HepG2 (cell line): Measurements from ENCODE around the gene EPS8L3. TPM values are rescaled to one million over a fixed set of nuclear protein-coding genes. Genes with fewer than 3 reads are reported as not detected.

Source experiments
- ATAC-seq: fragments of 200-7000 bp; cut with Tn5 transposase; 3 replicates; pipeline ENCODE4 v1.9.1; 2020; ENCODE audit warnings: mild to moderate bottlenecking, moderate library complexity
- Bru-seq: library from RNA; stranded (reverse); fragments of 400-500 nt; gene quantifications from one replicate; lab custom pipeline; 2021; lab: Mats Ljungman, UMichigan
- BruChase-seq, 2 experiments: library from RNA; stranded (reverse); fragments of 400-500 nt; gene quantifications; one replicate each; lab custom pipeline; 2021; lab: Mats Ljungman, UMichigan
- BruUV-seq: library from RNA; stranded (reverse); fragments of 400-500 nt; replicated peaks from 2 replicates; lab custom pipeline; 2021; lab: Mats Ljungman, UMichigan
- CTCF ChIA-PET: fragments of 300-600 bp; formaldehyde crosslinking; extraction: SDS; loops from one replicate; lab custom pipeline; 2021; ENCODE audit warnings: low total read pairs, inconsistent platforms, low intra/inter-chr PET ratio; lab: Yijun Ruan, JAX
- POLR2A ChIA-PET: fragments of 350-600 bp; sonication (Branson Sonifier 250); formaldehyde crosslinking; loops from one replicate; lab custom pipeline; 2020; ENCODE audit warnings: antibody characterized with exemption, inconsistent platforms; lab: Yijun Ruan, JAX
- DNase-seq: peaks from one replicate; pipeline ENCODE4 v3.0.0-alpha.2; 2015; ENCODE audit warnings: low spot score
- FAIRE-seq: peaks from 3 replicates; lab custom pipeline; 2011; peaks lifted over from hg19 to GRCh38; lab: Jason Lieb, UNC
- H2AFZ ChIP-seq: one replicate; pipeline ENCODE4 v1.6.1; 2011; ENCODE audit warnings: low read length, inconsistent platforms
- H3K27ac ChIP-seq: fragments of 300-600 bp; 3 replicates; pipeline ENCODE4 v1.8.0; 2011; ENCODE audit warnings: mixed run types, mild to moderate bottlenecking, mixed read lengths, low read length, inconsistent platforms; ENCODE audit not compliant: insufficient read depth; ENCODE audit errors: extremely low read length
- H3K27me3 ChIP-seq, 2 experiments: fragments of 200-600 bp in 1 of 2; 2 replicates in 1 of 2; 3 replicates in 1 of 2; pipeline versions ENCODE4 v1.6.0 to v1.8.0; 2011; ENCODE audit warnings: low read length in 2 of 2, mild to moderate bottlenecking in 2 of 2, moderate library complexity in 2 of 2, inconsistent platforms in 1 of 2; ENCODE audit not compliant: insufficient read depth in 2 of 2, control insufficient read depth in 1 of 2
- H3K36me3 ChIP-seq, 2 experiments: fragments of 200-600 bp in 1 of 2; replicated peaks in 1 of 2; 2 replicates in 1 of 2; 3 replicates in 1 of 2; pipeline versions ENCODE4 v1.5.1 to v1.8.0; 2011; ENCODE audit warnings: low read length in 2 of 2, inconsistent platforms in 1 of 2; ENCODE audit not compliant: insufficient read depth in 2 of 2, control insufficient read depth in 1 of 2
- H3K4me1 ChIP-seq: 2 replicates; pipeline ENCODE4 v1.5.1; 2012; ENCODE audit warnings: low read length, inconsistent platforms; ENCODE audit not compliant: insufficient read depth
- H3K4me2 ChIP-seq: 2 replicates; pipeline ENCODE4 v1.6.0; 2011; ENCODE audit warnings: low read depth, low read length, inconsistent platforms
- H3K4me3 ChIP-seq, 3 experiments: fragments of 200-600 bp in 1 of 3; sonication (generic), shearing (Covaris generic) in 1 of 3; replicated peaks in 1 of 3; 2 replicates each; pipeline ENCODE4 v1.5.1; 2011 to 2016; ENCODE audit warnings: low read length in 3 of 3, inconsistent platforms in 2 of 3, low read depth in 2 of 3, mild to moderate bottlenecking in 2 of 3, control low read depth in 1 of 3, mixed read lengths in 1 of 3; ENCODE audit not compliant: insufficient read depth in 1 of 3
- H3K79me2 ChIP-seq: one replicate; pipeline ENCODE4 v1.6.1; 2011; ENCODE audit warnings: low read length, inconsistent platforms; ENCODE audit not compliant: insufficient read depth
- H3K9ac ChIP-seq: 2 replicates; pipeline ENCODE4 v1.6.0; 2011; ENCODE audit warnings: mild to moderate bottlenecking, low read depth, low read length, inconsistent platforms; ENCODE audit not compliant: insufficient read depth
- H3K9me3 ChIP-seq: 2 replicates; pipeline ENCODE4 v1.5.1; 2012; ENCODE audit warnings: mild to moderate bottlenecking, low read length
- H4K20me1 ChIP-seq: 2 replicates; pipeline ENCODE4 v1.6.0; 2011; ENCODE audit warnings: inconsistent platforms, mild to moderate bottlenecking, low read length, moderate library complexity; ENCODE audit not compliant: insufficient read depth
- GMEB1 ChIP-seq: sonication (generic); formaldehyde crosslinking; IDR thresholded peaks from 2 replicates; pipeline ENCODE4 v1.5.1; 2020; ENCODE audit warnings: missing genetic modification reagents, mild to moderate bottlenecking, borderline replicate concordance
- MIER2 ChIP-seq: IDR thresholded peaks from 2 replicates; pipeline ENCODE4 v1.6.1; 2016; ENCODE audit warnings: missing biosample characterization, missing genetic modification reagents
- SETDB1 ChIP-seq: sonication (generic); formaldehyde crosslinking; IDR thresholded peaks from 2 replicates; pipeline ENCODE4 v1.5.1; 2020; ENCODE audit warnings: missing genetic modification reagents, mild to moderate bottlenecking, borderline replicate concordance
- ZBTB4 ChIP-seq: sonication (generic); formaldehyde crosslinking; IDR thresholded peaks from 2 replicates; pipeline ENCODE4 v1.4.0; 2020; ENCODE audit warnings: missing genetic modification reagents, mild to moderate bottlenecking, borderline replicate concordance
- ZBTB44 ChIP-seq: sonication (generic); formaldehyde crosslinking; IDR thresholded peaks from 2 replicates; pipeline ENCODE4 v1.4.0; 2020; ENCODE audit warnings: missing genetic modification reagents
- ZKSCAN5 ChIP-seq: sonication (generic); formaldehyde crosslinking; IDR thresholded peaks from 2 replicates; pipeline ENCODE4 v1.5.1; 2020; ENCODE audit warnings: mild to moderate bottlenecking, missing genetic modification reagents
- ZSCAN25 ChIP-seq: sonication (generic); formaldehyde crosslinking; IDR thresholded peaks from 2 replicates; pipeline ENCODE4 v1.8.0; 2022; ENCODE audit warnings: mild to moderate bottlenecking, missing genetic modification reagents
- WGBS: methylation state at CpG from one replicate; pipeline ENCODE4 v1.1.6; 2017; ENCODE audit warnings: low lambda C conversion rate; 5-methylcytosine and 5-hydroxymethylcytosine counted together
- in situ Hi-C: cut with HindIII; loops from 2 replicates; pipeline ENCODE4 v1.10.0; 2017; ENCODE audit warnings: low pct_unique_long_range_greater_than_20kb; ENCODE audit not compliant: extremely low pct_ligation_motif_present
- intact Hi-C: fragments of 100-400 bp; cut with micrococcal nuclease; formaldehyde crosslinking; loops from one replicate; pipeline ENCODE4 v1.10.0; 2022; ENCODE audit not compliant: unreplicated experiment
- long read RNA-seq, 2 experiments: library from RNA in 1 of 2; library from polyadenylated mRNA in 1 of 2; stranded (forward) in 1 of 2; unstranded in 1 of 2; transcript quantifications; one replicate each; pipeline ENCODE4 v2.0.0, GENCODE V29; 2019 to 2022
- polyA minus RNA-seq, 3 experiments: library from RNA; depleted of rRNA, polyadenylated mRNA; stranded (reverse); fragments of >200 nt; gene quantifications; 2 replicates each; pipeline ENCODE4 v1.2.3, GENCODE V29; 2011; ENCODE audit warnings: low replicate concordance in 1 of 3
- polyA plus RNA-seq, 8 experiments: library from polyadenylated mRNA; depleted of rRNA in 3 of 8; stranded (reverse) in 7 of 8; unstranded in 1 of 8; fragments of >200 nt; fragmentation: Illumina TruSeq in 4 of 8; extraction: Trizol in 4 of 8; gene quantifications; 2 replicates each; pipeline versions ENCODE4 v1.2.1 to v1.2.3, GENCODE V29; 2011 to 2016; ENCODE audit warnings: low read depth in 4 of 8, missing spikeins in 1 of 8, mixed read lengths in 1 of 8; ENCODE audit not compliant: insufficient read depth in 1 of 8
- total RNA-seq, 5 experiments: library from RNA; depleted of rRNA; stranded (reverse); fragments of >200 nt; fragmentation: Illumina TruSeq; extraction: Trizol; gene quantifications; 2 replicates each; pipeline ENCODE4 v1.2.3, GENCODE V29; 2016; ENCODE audit warnings: low read depth in 1 of 5

Gene EPS8L3
- total RNA-seq (2016; rRNA removed; fragmentation: Illumina TruSeq; extraction: Trizol) = 7.6 and 18.2 TPM in 2 replicates
- total RNA-seq (2016; cell fraction: cytosol; rRNA removed; fragmentation: Illumina TruSeq; extraction: Trizol; ENCODE audit: low read depth) = 3.1 and 3.5 TPM in 2 replicates
- 6.3 and 18.1 TPM in 2 replicates for total RNA-seq (2016; cell fraction: insoluble cytoplasmic fraction; rRNA removed; fragmentation: Illumina TruSeq; extraction: Trizol)
- 4.6 and 5.1 TPM in 2 replicates for total RNA-seq (2016; cell fraction: membrane; rRNA removed; fragmentation: Illumina TruSeq; extraction: Trizol)
- total RNA-seq (2016; cell fraction: nucleus; rRNA removed; fragmentation: Illumina TruSeq; extraction: Trizol) = 21.5 and 27.6 TPM in 2 replicates
- 106 and 127 TPM in 2 replicates for polyA plus RNA-seq (2011; rRNA removed)
- polyA plus RNA-seq (2011; cell fraction: cytosol; rRNA removed) = 24.6 and 30.4 TPM in 2 replicates
- 854 and 1,047 TPM in 2 replicates for polyA plus RNA-seq (2011; cell fraction: nucleus; rRNA removed)
- polyA plus RNA-seq (2012) = 79.1 and 95.8 TPM in 2 replicates
- polyA plus RNA-seq (2016; cell fraction: cytosol; fragmentation: Illumina TruSeq; extraction: Trizol; ENCODE audit: low read depth) = 3.0 and 3.7 TPM in 2 replicates
- 11.9 and 13.8 TPM in 2 replicates for polyA plus RNA-seq (2016; cell fraction: insoluble cytoplasmic fraction; fragmentation: Illumina TruSeq; extraction: Trizol; ENCODE audit: low read depth)
- polyA plus RNA-seq (2016; cell fraction: membrane; fragmentation: Illumina TruSeq; extraction: Trizol; ENCODE audit: low read depth) = 4.6 and 5.0 TPM in 2 replicates
- polyA plus RNA-seq (2016; cell fraction: nucleus; fragmentation: Illumina TruSeq; extraction: Trizol; ENCODE audit: insufficient read depth, low read depth) = 139 and 140 TPM in 2 replicates
- 2.2 and 43.5 TPM in 2 replicates for polyA minus RNA-seq (2011; rRNA and poly(A)+ RNA removed; ENCODE audit: low replicate concordance)
- 15.7 and 17.0 TPM in 2 replicates for polyA minus RNA-seq (2011; cell fraction: cytosol; rRNA and poly(A)+ RNA removed)
- 107 and 127 TPM in 2 replicates for polyA minus RNA-seq (2011; cell fraction: nucleus; rRNA and poly(A)+ RNA removed)
- Bru-seq, nascent RNA = percentile 70 among the genes with signal in this experiment
- BruChase-seq, experiment 1, labeled RNA remaining after a 6-hour chase = percentile 82 among the genes with signal in this experiment
- percentile 73 among the genes with signal in this experiment for BruChase-seq, experiment 2, labeled RNA remaining after a 2-hour chase
- long read RNA-seq, experiment 1, transcript EPS8L3-202 (19 exons, 1,971 nt) = major isoform, 9 of 35 reads
- long read RNA-seq, experiment 1, transcript EPS8L3-201 (19 exons, 2,130 nt) = minor isoform, 5 of 35 reads
- long read RNA-seq, experiment 1, partial matches to known transcripts = 5 of 35 reads
- long read RNA-seq, experiment 1, other reads (novel, unspliced or antisense) = 12 of 35 reads
- long read RNA-seq, experiment 2, transcript EPS8L3-202 (19 exons, 1,971 nt) = major isoform, 6 of 82 reads
- long read RNA-seq, experiment 2, transcript EPS8L3-203 (19 exons, 2,325 nt) = minor isoform, 5 of 82 reads
- long read RNA-seq, experiment 2, partial matches to known transcripts = 20 of 82 reads
- long read RNA-seq, experiment 2, other reads (novel, unspliced or antisense) = 47 of 82 reads

- DNase-seq (peak; percentile 87), ATAC-seq (peak; percentile 97), FAIRE-seq (peak; percentile 96)
- H3K4me2 ChIP-seq = peak within 1 kb of the TSS; percentile 92
- no peaks in the 10 kb centered on the region; a peak in 2 of 5 replicates for H3K27me3 ChIP-seq
- H3K4me3 ChIP-seq = peak within 1 kb of the TSS; percentile 76 to 88 (median 79)
- peaks cover 24% of the 10 kb centered on the region for H3K79me2 ChIP-seq
- intact Hi-C loops = loop anchor here (1.0 kb wide), 1 partner anchor 9 kb away; no protein-coding TSS in a partner anchor
- H3K9me3 ChIP-seq = no peaks in the 10 kb centered on the region
- H2AFZ ChIP-seq = no peak within 1 kb of the TSS
- no peaks in the 10 kb centered on the region for H4K20me1 ChIP-seq
- H3K9ac ChIP-seq = peak within 1 kb of the TSS; percentile 80
- peaks cover 0 to 9% of the 10 kb centered on the region in 2 experiments; a peak in 2 of 5 replicates for H3K36me3 ChIP-seq
- BruUV-seq = TSS peak; percentile 78
- 0% methylated on average over 2 of the region's 11 CpGs for WGBS
- POLR2A ChIA-PET = interaction anchor here (0.5 to 2.3 kb wide), 21 partner anchors 8 to 266 kb away, joined by 3 to 18 read pairs (median 4); partner anchors contain the start of genes AHCYL1, AMIGO1, GNAI3 and GSTM3
- CTCF ChIA-PET = no interaction called here
- in situ Hi-C loops = no loop called here
- H3K4me1 ChIP-seq = peaks cover 80% of the 10 kb centered on the region
- H3K27ac ChIP-seq = peak within 1 kb of the TSS; percentile 74
- TF ChIP-seq GMEB1 = peak; percentile 53; the same call in 1 of the 2 replicates
- no peak for TF ChIP-seq ZSCAN25 (CRISPR knock-in tag)
- TF ChIP-seq ZKSCAN5 (CRISPR knock-in tag) = peak; percentile 17; the same call in 1 of the 2 replicates
- no peak for TF ChIP-seq ZBTB44 (CRISPR knock-in tag)
- TF ChIP-seq MIER2 (CRISPR knock-in tag) = peak; percentile 16; the same call in 1 of the 2 replicates
- TF ChIP-seq ZBTB4 (CRISPR knock-in tag) = peak; percentile 67
- no peak; the same call in 1 of the 2 replicates for TF ChIP-seq SETDB1
Observed at GRCh38 chr1:109763646-109764415, at the start of gene EPS8L3. Gene EPS8L3 (minus strand): TSS chr1:109763923. CDS start chr1:109761749, 2,174 bp downstream.
